GM06990 (cell line): ENCODE measurements around the gene CRB2.

Experiments used
- DNase-seq: peaks from one replicate; pipeline ENCODE4 v3.0.0-alpha.2; 2011; ENCODE audit not compliant: insufficient read length; ENCODE audit errors: extremely low read depth
- H3K27me3 ChIP-seq: replicated peaks from 2 replicates; pipeline ENCODE4 v1.6.0; 2011; ENCODE audit warnings: low read length; ENCODE audit not compliant: control insufficient read depth, insufficient read depth
- H3K36me3 ChIP-seq: 2 replicates; pipeline ENCODE4 v1.5.1; 2011; ENCODE audit warnings: low read length; ENCODE audit not compliant: control insufficient read depth, insufficient read depth
- H3K4me3 ChIP-seq: replicated peaks from 2 replicates; pipeline ENCODE4 v1.5.1; 2011; ENCODE audit warnings: low read depth, mild to moderate bottlenecking, control low read depth, low read length
- TF ChIP-seq, protein P1 (sequence below): IDR thresholded peaks from 2 replicates; pipeline ENCODE4 v1.5.1; 2011; ENCODE audit warnings: low read length, control low read depth, mild to moderate bottlenecking, inconsistent platforms; ENCODE audit not compliant: insufficient read depth, poor library complexity, severe bottlenecking

The CRB2 gene

DNA sequence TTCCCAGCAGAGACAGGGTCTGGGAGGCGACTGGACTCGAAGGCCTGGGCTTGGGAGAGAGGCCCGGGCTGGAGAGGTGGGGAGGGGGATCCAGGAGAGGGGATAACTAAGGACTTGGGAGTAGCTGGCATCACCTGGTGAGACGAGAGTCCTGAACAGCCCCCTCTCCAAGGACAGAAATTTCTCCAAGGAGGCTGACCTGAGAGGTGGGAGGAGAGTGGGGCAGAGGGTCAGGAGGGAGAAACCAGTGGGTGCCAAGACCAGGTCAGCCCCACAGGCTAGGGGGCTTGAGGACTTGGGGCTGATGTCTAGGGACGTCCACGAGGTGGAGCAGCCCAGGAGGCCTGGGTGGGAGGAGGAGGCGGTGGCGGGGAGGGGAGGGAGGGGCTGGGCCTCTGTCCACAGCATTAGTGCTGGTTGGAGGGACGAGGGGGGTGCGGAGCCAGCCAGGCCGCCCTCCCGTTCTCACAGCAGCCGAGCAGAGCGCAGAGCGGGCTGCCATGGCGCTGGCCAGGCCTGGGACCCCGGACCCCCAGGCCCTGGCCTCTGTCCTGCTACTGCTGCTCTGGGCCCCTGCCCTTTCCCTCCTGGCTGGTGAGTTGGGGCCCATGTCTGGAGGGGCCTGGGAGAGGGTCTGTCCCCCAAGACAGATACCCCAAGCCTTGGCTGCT is at the start of gene CRB2:
Gene CRB2 (plus strand): TSS at position 437 of the 671 bp plus-strand sequence. CDS start 64 bp downstream, at position 501.
- no peak within 1 kb of the TSS for H3K4me3 ChIP-seq
- no peaks in the 10 kb centered on the region for H3K36me3 ChIP-seq
- no peaks in the 10 kb centered on the region; the same call in 1 of the 2 replicates for H3K27me3 ChIP-seq
- no peak for DNase-seq
- TF ChIP-seq, protein P1, sequence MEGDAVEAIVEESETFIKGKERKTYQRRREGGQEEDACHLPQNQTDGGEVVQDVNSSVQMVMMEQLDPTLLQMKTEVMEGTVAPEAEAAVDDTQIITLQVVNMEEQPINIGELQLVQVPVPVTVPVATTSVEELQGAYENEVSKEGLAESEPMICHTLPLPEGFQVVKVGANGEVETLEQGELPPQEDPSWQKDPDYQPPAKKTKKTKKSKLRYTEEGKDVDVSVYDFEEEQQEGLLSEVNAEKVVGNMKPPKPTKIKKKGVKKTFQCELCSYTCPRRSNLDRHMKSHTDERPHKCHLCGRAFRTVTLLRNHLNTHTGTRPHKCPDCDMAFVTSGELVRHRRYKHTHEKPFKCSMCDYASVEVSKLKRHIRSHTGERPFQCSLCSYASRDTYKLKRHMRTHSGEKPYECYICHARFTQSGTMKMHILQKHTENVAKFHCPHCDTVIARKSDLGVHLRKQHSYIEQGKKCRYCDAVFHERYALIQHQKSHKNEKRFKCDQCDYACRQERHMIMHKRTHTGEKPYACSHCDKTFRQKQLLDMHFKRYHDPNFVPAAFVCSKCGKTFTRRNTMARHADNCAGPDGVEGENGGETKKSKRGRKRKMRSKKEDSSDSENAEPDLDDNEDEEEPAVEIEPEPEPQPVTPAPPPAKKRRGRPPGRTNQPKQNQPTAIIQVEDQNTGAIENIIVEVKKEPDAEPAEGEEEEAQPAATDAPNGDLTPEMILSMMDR, result no peak

DNA sequence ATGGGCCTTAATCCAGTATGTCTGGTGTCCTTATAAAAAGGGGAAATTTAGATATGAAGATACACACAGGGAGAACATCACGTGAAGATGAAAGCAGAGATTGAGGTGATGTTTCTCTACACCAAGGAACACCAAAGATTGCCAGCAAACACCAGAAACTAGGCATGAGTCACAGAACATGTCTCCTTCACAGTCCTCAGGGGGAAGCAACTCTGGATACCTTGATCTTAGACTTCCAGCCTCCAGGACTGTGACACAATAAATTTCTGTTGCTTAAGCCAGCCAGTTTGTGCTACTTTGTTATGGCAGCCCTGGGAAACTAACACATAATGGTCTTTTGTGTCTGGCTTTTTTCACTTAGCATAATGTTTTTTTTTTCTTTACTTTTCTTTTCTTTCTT is 46.4 kb upstream of the CRB2 start:
- TF ChIP-seq, protein P1, result no peak
- H3K27me3 ChIP-seq, result no peaks in the 10 kb centered on the region
- H3K4me3 ChIP-seq, result no peak overlapping the region
- no peak for DNase-seq
- no peaks in the 10 kb centered on the region for H3K36me3 ChIP-seq

DNA sequence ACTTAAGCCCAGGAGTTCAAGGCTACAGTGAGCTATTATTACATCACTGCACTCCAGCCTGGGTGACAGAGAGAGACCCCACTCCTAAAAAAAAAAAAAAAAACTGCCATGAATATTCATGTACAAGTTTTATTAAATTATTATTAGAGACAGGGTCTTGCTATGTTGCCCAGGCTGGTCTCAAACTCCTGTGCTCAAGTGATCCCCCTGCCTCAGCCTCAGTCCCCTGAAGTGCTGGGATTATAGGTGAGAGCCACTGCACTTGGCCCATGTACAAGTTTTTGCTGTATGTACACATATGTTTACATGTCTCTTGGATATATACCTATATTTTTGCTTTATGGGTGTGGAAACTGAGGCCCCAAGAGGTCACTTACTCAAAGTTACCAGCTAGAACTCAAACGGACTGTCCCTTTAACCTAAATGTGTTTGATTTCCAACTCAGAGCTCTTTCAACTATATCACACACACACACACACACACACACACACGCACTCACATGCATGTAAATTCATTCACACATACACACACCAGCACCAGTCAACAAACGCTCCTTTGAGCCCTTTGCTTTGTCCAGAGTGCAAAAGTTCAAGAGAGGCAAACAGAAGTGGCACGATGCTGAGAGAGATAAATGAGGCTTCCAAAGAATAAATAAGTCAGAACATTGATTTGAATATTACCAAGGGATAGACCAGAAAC is 45.3 kb upstream of the CRB2 start:
- no peak for DNase-seq
- Histone ChIP-seq H3K36me3 (no peaks in the 10 kb centered on the region), H3K4me3 (no peak overlapping the region), H3K27me3 (no peaks in the 10 kb centered on the region)
- TF ChIP-seq, protein P1, result no peak

DNA sequence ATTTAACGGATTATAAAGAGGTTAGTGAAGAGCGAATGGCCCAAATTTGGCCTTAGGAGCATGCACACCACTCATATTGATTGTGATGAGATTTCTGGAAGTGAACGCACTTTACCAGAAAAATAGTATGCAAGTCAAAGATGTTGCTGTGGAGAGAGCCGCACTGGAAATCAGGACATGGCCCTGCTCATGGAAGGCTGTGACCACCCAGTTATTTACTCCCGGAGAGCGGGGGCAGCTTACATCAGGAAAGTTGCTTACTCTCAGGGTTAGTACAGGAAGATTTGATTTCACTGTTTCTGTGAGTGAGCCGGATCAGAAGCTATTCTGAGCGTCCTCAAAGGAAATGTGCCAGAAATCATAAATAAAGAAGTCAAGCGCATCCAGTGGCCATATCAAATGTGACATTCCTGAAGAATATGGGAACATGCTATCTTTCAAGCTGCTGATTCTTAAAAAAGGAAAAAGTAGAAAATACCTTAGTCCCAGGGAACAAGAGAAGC is 44.7 kb upstream of the CRB2 start:
- DNase-seq, result no peak
- Histone ChIP-seq H3K27me3 (no peaks in the 10 kb centered on the region), H3K36me3 (no peaks in the 10 kb centered on the region), H3K4me3 (no peak overlapping the region)
- TF ChIP-seq, protein P1, result no peak

DNA sequence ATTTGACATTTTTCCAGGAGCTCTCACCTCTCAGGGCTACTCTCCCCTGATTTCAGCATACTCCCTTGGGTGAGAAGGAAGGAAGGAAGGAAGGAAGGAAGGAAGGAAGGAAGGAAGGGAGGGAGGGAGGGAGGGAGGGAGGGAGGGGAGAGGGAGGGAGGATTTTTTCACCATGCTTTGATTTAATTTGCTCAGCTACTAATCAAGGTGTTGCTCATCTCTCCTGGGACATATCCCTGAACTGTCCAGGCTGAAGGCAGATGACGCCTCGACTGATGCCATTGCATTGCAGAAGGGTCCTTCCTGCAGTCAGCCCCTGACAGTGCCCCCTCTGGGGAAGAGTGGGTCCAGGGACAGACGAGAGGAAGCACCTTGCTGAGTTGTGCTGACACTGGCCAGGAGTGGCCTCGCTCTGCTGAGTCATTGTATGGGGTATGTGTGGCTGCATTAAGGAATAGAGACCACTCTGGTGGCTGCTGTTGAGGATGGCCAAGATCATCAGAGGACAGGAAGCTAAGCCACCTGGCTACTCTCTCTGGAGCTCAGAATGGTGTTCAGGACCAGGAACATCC is 43.6 kb upstream of the CRB2 start:
- TF ChIP-seq, protein P1, result no peak
- Histone ChIP-seq H3K4me3 (no peak overlapping the region), H3K36me3 (no peaks in the 10 kb centered on the region), H3K27me3 (no peaks in the 10 kb centered on the region)
- DNase-seq, result no peak
